ENCODE measurements around the gene SELE.

Gene SELE

GRCh38 chr1:169733924-169734323 lies at the start of gene SELE:
TSS of gene SELE (minus strand) at chr1:169734079. CDS start at chr1:169733612, 467 bp downstream.
- H3K27ac ChIP-seq, result no peak within 1 kb of the TSS
- no peak for DNase-seq (ENCODE audit: low spot score)
- no peak for TF ChIP-seq CTCF (conservative IDR thresholded peaks at IDR 0.05; ENCODE audit: low read depth)
- ChIA-PET POLR2A (ENCODE audit: low non-redundant PET) (no interaction called here), CTCF (interaction anchor here (0.5 to 1.1 kb wide), 2 partner anchors 42 to 75 kb away, joined by 3 to 4 read pairs; no protein-coding TSS in a partner anchor)

GRCh38 chr1:169782596-169782995 lies 48.7 kb upstream of the SELE start:
- H3K27ac ChIP-seq, result no peak overlapping the region
- ChIA-PET POLR2A (ENCODE audit: low non-redundant PET) (interaction anchor here (1.4 kb wide), 1 partner anchor 12 kb away, joined by 3 read pairs; a partner anchor contains a TSS), CTCF (no interaction called here)
- no peak for DNase-seq (ENCODE audit: low spot score)
- no peak for TF ChIP-seq CTCF (conservative IDR thresholded peaks at IDR 0.05; ENCODE audit: low read depth)

GRCh38 chr1:169779970-169780369 lies 46.1 kb upstream of the SELE start:
- H3K27ac ChIP-seq, result no peak overlapping the region
- DNase-seq (ENCODE audit: low spot score), result no peak
- no peak for TF ChIP-seq CTCF (conservative IDR thresholded peaks at IDR 0.05; ENCODE audit: low read depth)
- ChIA-PET POLR2A (ENCODE audit: low non-redundant PET) (no interaction called here), CTCF (no interaction called here)

- CTCF ChIA-PET, result no interaction called here
- no peak for TF ChIP-seq CTCF (conservative IDR thresholded peaks at IDR 0.05; ENCODE audit: low read depth)
- no peak overlapping the region for H3K27ac ChIP-seq
- POLR2A ChIA-PET (ENCODE audit: low non-redundant PET), result no interaction called here
- no peak for DNase-seq (ENCODE audit: low spot score)
Observed at GRCh38 chr1:169779150-169779549, 45.3 kb upstream of the SELE start.

- TF ChIP-seq CTCF (conservative IDR thresholded peaks at IDR 0.05; ENCODE audit: low read depth), result no peak
- ChIA-PET POLR2A (ENCODE audit: low non-redundant PET) (interaction anchor here (0.6 kb wide), 1 partner anchor 25 kb away, joined by 4 read pairs; no protein-coding TSS in a partner anchor), CTCF (interaction anchor here (0.6 kb wide), 1 partner anchor 175 kb away, joined by 3 read pairs; no protein-coding TSS in a partner anchor)
- DNase-seq (ENCODE audit: low spot score), result no peak
- no peak overlapping the region for H3K27ac ChIP-seq
Observed at GRCh38 chr1:169776440-169776839, 42.6 kb upstream of the SELE start.

GRCh38 chr1:169768161-169768560 lies 34.3 kb upstream of the SELE start:
- TF ChIP-seq CTCF (conservative IDR thresholded peaks at IDR 0.05; ENCODE audit: low read depth), result no peak
- POLR2A ChIA-PET (ENCODE audit: low non-redundant PET), result no interaction called here
- no peak overlapping the region for H3K27ac ChIP-seq
- CTCF ChIA-PET, result no interaction called here
- DNase-seq (ENCODE audit: low spot score), result no peak
